GM19468 (cell line): Measurements from ENCODE around the gene LRRTM3.

Experiments
- ATAC-seq: cut with Tn5 transposase; IDR thresholded peaks from one replicate; pipeline ENCODE4 v1.9.1; 2021; ENCODE audit warnings: mild to moderate bottlenecking, moderate library complexity, moderate number of reproducible peaks; ENCODE audit not compliant: unreplicated experiment; ENCODE audit errors: extremely low read depth

LRRTM3 gene

GRCh38 chr10:66925896-66926715 lies at the start of gene LRRTM3:
TSS of gene LRRTM3 (plus strand) at chr10:66926036.
- ATAC-seq = peak; percentile 99

GRCh38 chr10:66877361-66877760 lies 48.5 kb upstream of the LRRTM3 start:
- ATAC-seq = no peak

GRCh38 chr10:66880292-66880691 lies 45.5 kb upstream of the LRRTM3 start:
- ATAC-seq = no peak

- ATAC-seq = no peak
Observed at GRCh38 chr10:66880826-66881225, 45.0 kb upstream of the LRRTM3 start.

GRCh38 chr10:66881814-66882213 lies 44.0 kb upstream of the LRRTM3 start:
- ATAC-seq = no peak

- ATAC-seq = no peak
Observed at GRCh38 chr10:66882271-66882670, 43.6 kb upstream of the LRRTM3 start.

GRCh38 chr10:66886848-66887247 lies 39.0 kb upstream of the LRRTM3 start:
- ATAC-seq = no peak

- ATAC-seq = no peak
Observed at GRCh38 chr10:66888237-66888636, 37.6 kb upstream of the LRRTM3 start.

- ATAC-seq = no peak
Observed at GRCh38 chr10:66892871-66893270, 33.0 kb upstream of the LRRTM3 start.

GRCh38 chr10:66910671-66911070 lies 15.2 kb upstream of the LRRTM3 start:
- ATAC-seq = no peak

- no peak for ATAC-seq
Observed at GRCh38 chr10:66916030-66916429, 9.8 kb upstream of the LRRTM3 start.

- ATAC-seq = no peak
Observed at GRCh38 chr10:66917104-66917503, 8.7 kb upstream of the LRRTM3 start.

GRCh38 chr10:66919248-66919647 lies 6.6 kb upstream of the LRRTM3 start:
- no peak for ATAC-seq

- ATAC-seq = no peak
Observed at GRCh38 chr10:66924674-66925345, 1.0 kb upstream of the LRRTM3 start.

- ATAC-seq = no peak
Observed at GRCh38 chr10:66925373-66925772, 463 bp upstream of the LRRTM3 start.

- ATAC-seq = no peak
Observed at GRCh38 chr10:66926841-66927240, 1.0 kb downstream of the LRRTM3 start.

GRCh38 chr10:66927251-66927935 lies 1.6 kb downstream of the LRRTM3 start:
- no peak for ATAC-seq

- no peak for ATAC-seq
Observed at GRCh38 chr10:66927971-66928770, 2.3 kb downstream of the LRRTM3 start.

- ATAC-seq = no peak
Observed at GRCh38 chr10:66928776-66929175, 2.9 kb downstream of the LRRTM3 start.

GRCh38 chr10:66929375-66929774 lies 3.5 kb downstream of the LRRTM3 start:
- ATAC-seq = no peak
